NCI-H2227 treated with DMSO at 0.1 percent for 48 hours (cell line): ENCODE data around the gene NT5DC2.
A peak's percentile ranks its signal among the peaks of the same experiment; 100 is the strongest.

Source experiments
- DNase-seq: peaks from one replicate; lab custom pipeline; 2025; lab: John Stamatoyannopoulos, UW

NT5DC2 gene

GRCh38 chr3:52533623-52534280 is at the start of gene NT5DC2:
Gene NT5DC2 (minus strand): TSS chr3:52533857. CDS start chr3:52533737, 120 bp downstream.
- peak; percentile 31 for DNase-seq

GRCh38 chr3:52574056-52574965 is 40.7 kb upstream of the NT5DC2 start:
- no peak for DNase-seq

GRCh38 chr3:52572221-52572620 is 38.6 kb upstream of the NT5DC2 start:
- DNase-seq, result no peak

- DNase-seq, result no peak
Measured at GRCh38 chr3:52570076-52570475, 36.4 kb upstream of the NT5DC2 start.

GRCh38 chr3:52568069-52568468 is 34.4 kb upstream of the NT5DC2 start:
- no peak for DNase-seq

- DNase-seq, result no peak
Measured at GRCh38 chr3:52563984-52564383, 30.3 kb upstream of the NT5DC2 start.

- no peak for DNase-seq
Measured at GRCh38 chr3:52561028-52561747, 27.5 kb upstream of the NT5DC2 start.

GRCh38 chr3:52558436-52558835 is 24.8 kb upstream of the NT5DC2 start:
- no peak for DNase-seq

- no peak for DNase-seq
Measured at GRCh38 chr3:52557011-52557960, 23.6 kb upstream of the NT5DC2 start.

GRCh38 chr3:52555056-52555455 is 21.4 kb upstream of the NT5DC2 start:
- DNase-seq, result no peak

GRCh38 chr3:52554026-52554755 is 20.5 kb upstream of the NT5DC2 start:
- DNase-seq, result no peak

- DNase-seq, result no peak
Measured at GRCh38 chr3:52552089-52552488, 18.4 kb upstream of the NT5DC2 start.

GRCh38 chr3:52551118-52551517 is 17.5 kb upstream of the NT5DC2 start:
- DNase-seq, result no peak

GRCh38 chr3:52547143-52547542 is 13.5 kb upstream of the NT5DC2 start:
- DNase-seq, result no peak

GRCh38 chr3:52546111-52546901 is 12.6 kb upstream of the NT5DC2 start:
- DNase-seq, result no peak

- no peak for DNase-seq
Measured at GRCh38 chr3:52544937-52545336, 11.3 kb upstream of the NT5DC2 start.

GRCh38 chr3:52541050-52541449 is 7.4 kb upstream of the NT5DC2 start:
- no peak for DNase-seq

GRCh38 chr3:52539010-52539653 is 5.5 kb upstream of the NT5DC2 start:
- DNase-seq, result no peak

GRCh38 chr3:52537726-52538421 is 4.2 kb upstream of the NT5DC2 start:
- DNase-seq, result no peak
